Thyroid gland (tissue), 4 donors: ENCODE results near the gene NHSL1. TPM values are rescaled to one million over a fixed set of nuclear protein-coding genes. Genes with fewer than 3 reads are reported as not detected.

ENCODE experiments used
- DNase-seq, 2 donors: peaks; one replicate each; pipeline ENCODE4 v3.0.0-alpha.2; 2019
- H3K27ac ChIP-seq, 3 donors: fragments of 200-600 bp; sonication (generic); 1 replicate in 2 of 3; 2 replicates in 1 of 3; pipeline ENCODE4 v1.5.1; 2016 to 2019; ENCODE audit warnings: mild to moderate bottlenecking in 1 of 3, moderate library complexity in 1 of 3
- H3K27me3 ChIP-seq: fragments of 200-600 bp; sonication (generic); one replicate; pipeline ENCODE4 v1.5.1; 2019
- H3K36me3 ChIP-seq, 2 donors: fragments of 200-600 bp; sonication (generic); one replicate each; pipeline ENCODE4 v1.5.1; 2016 to 2019
- H3K4me1 ChIP-seq, 2 donors: fragments of 200-600 bp; sonication (generic); one replicate each; pipeline ENCODE4 v1.5.1; 2017 to 2019
- H3K4me3 ChIP-seq, 3 donors: fragments of 200-600 bp; sonication (generic); replicated peaks in 1 of 3; 1 replicate in 2 of 3; 2 replicates in 1 of 3; pipeline ENCODE4 v1.5.1; 2016; ENCODE audit warnings: mild to moderate bottlenecking in 1 of 3
- H3K9me3 ChIP-seq: fragments of 200-600 bp; sonication (generic); one replicate; pipeline ENCODE4 v1.5.1; 2017
- POLR2A ChIP-seq, 2 donors: fragments of 450-650 bp; IDR thresholded peaks; one replicate each; pipeline ENCODE4 v1.6.1; 2017; ENCODE audit warnings: antibody characterized with exemption in 2 of 2, mild to moderate bottlenecking in 2 of 2, moderate library complexity in 1 of 2
- WGBS, 2 donors: methylation state at CpG; one replicate each; pipeline ENCODE4 v1.1.5; 2017; 5-methylcytosine and 5-hydroxymethylcytosine counted together
- intact Hi-C: fragments of 100-400 bp; cut with DNase I; formaldehyde crosslinking; loops from one replicate; pipeline ENCODE4 v1.15.1; 2023
- total RNA-seq, 4 donors: library from RNA; depleted of rRNA; stranded (reverse); fragments of >200 nt; gene quantifications; one replicate each; pipeline ENCODE4 v1.2.3, GENCODE V29; 2016
- TF ChIP-seq, protein P1 (sequence below), 6 experiments: fragments of 200-600 bp in 3 of 6; fragments of 450-650 bp in 3 of 6; sonication (generic) in 3 of 6; IDR thresholded peaks; one replicate each; pipeline ENCODE4 v1.5.1; 2016 to 2019; ENCODE audit warnings: antibody characterized with exemption in 6 of 6, mild to moderate bottlenecking in 2 of 6, inconsistent platforms in 1 of 6, moderate library complexity in 1 of 6

The NHSL1 gene
- total RNA-seq, 4 donors from 2014 or later: 5.0 to 13.9 (median 8.6) TPM

DNA sequence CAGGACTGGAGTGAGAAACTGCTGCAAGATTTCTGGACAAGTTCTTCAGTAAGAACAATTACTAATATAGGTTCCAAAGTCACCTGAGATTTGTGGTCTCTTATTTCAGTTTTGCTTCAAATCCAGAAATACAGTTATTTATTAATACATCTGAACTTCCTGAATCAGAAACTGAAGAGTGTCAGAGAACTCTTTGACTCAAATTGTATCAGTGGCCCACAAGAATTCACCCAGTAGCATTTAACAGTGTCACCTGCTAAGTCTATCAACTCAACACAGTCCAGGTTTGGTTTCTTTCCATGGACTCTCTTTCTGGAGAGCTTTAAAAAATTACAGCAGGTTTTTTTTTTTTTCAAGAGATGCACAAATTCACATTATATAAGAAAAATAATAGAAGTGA is 18.8 kb upstream of the NHSL1 start:
- no peaks in the 10 kb centered on the region for H3K9me3 ChIP-seq
- no peak overlapping the region for H3K4me3 ChIP-seq
- TF ChIP-seq POLR2A (IDR thresholded peaks at IDR 0.05): no peak
- TF ChIP-seq, protein P1, sequence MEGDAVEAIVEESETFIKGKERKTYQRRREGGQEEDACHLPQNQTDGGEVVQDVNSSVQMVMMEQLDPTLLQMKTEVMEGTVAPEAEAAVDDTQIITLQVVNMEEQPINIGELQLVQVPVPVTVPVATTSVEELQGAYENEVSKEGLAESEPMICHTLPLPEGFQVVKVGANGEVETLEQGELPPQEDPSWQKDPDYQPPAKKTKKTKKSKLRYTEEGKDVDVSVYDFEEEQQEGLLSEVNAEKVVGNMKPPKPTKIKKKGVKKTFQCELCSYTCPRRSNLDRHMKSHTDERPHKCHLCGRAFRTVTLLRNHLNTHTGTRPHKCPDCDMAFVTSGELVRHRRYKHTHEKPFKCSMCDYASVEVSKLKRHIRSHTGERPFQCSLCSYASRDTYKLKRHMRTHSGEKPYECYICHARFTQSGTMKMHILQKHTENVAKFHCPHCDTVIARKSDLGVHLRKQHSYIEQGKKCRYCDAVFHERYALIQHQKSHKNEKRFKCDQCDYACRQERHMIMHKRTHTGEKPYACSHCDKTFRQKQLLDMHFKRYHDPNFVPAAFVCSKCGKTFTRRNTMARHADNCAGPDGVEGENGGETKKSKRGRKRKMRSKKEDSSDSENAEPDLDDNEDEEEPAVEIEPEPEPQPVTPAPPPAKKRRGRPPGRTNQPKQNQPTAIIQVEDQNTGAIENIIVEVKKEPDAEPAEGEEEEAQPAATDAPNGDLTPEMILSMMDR (IDR thresholded peaks at IDR 0.05): no peak
- no peaks in the 10 kb centered on the region for H3K4me1 ChIP-seq
- intact Hi-C loops: loop anchor here (5.0 kb wide), 1 partner anchor 401 kb away; no protein-coding TSS in a partner anchor
- H3K27me3 ChIP-seq: no peaks in the 10 kb centered on the region
- no peak overlapping the region for H3K27ac ChIP-seq
- no peak for DNase-seq
- H3K36me3 ChIP-seq: no peaks in the 10 kb centered on the region

DNA sequence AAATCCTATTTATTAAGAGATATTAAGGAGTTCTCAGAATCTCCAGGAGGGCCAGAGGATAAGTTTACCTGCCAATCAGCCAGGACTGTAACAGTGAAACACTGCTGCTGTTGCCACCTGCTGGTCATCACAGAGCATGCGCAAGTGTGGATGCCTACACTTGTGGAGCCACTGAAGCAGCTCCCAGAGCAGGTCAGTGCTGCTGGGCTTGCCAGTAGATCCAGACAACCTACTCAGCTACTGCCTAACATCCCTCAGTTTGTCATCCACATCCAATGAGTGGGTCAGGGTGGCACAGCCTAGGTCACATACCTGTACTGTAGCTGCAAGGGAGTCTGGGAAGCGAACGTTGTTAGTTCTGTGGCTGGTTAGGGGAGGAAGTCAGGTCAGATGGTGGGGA is 18.3 kb upstream of the NHSL1 start:
- no peaks in the 10 kb centered on the region for H3K4me1 ChIP-seq
- H3K36me3 ChIP-seq: no peaks in the 10 kb centered on the region
- no peak overlapping the region for H3K4me3 ChIP-seq
- WGBS, 2 donors: 72 to 74% methylated on average over 3 of the region's 3 CpGs
- no peaks in the 10 kb centered on the region for H3K27me3 ChIP-seq
- DNase-seq: peak; percentile 89 to 91
- intact Hi-C loops: loop anchor here (5.0 kb wide), 1 partner anchor 400 kb away; no protein-coding TSS in a partner anchor
- no peaks in the 10 kb centered on the region for H3K9me3 ChIP-seq
- TF ChIP-seq, protein P1 (IDR thresholded peaks at IDR 0.05): peak; percentile 19 to 70 (median 65)
- no peak for TF ChIP-seq POLR2A (IDR thresholded peaks at IDR 0.05)
- no peak overlapping the region for H3K27ac ChIP-seq

DNA sequence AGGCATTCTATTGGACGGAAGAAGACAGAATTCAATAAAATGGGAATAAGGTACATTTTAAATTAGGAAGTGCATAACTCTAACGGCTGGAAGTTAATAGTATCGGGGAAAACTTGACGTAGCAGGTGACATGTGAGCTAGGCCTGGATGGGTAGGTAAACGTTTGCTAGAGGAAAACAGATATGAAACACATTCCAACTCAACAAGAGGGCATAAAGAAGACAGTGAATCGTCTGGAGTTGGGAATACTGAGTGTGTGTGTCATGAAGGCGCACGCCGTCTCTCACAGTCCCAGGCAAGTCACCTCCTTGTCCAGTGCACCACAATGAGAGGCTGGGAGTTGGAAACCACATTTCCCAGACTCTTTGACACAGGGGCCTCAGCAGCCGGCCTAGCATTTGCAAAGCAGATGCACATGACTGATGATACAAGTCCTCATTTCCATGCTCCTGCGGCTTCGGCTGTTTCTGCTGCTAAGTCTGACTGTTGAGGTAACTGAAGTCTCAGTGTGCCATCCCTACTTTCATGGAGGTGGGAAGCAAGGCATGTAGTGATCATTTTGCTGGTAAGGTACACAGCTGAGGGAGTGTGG is 16.5 kb upstream of the NHSL1 start:
- DNase-seq: no peak
- intact Hi-C loops: loop anchor here (5.0 kb wide), 1 partner anchor 398 kb away; no protein-coding TSS in a partner anchor

DNA sequence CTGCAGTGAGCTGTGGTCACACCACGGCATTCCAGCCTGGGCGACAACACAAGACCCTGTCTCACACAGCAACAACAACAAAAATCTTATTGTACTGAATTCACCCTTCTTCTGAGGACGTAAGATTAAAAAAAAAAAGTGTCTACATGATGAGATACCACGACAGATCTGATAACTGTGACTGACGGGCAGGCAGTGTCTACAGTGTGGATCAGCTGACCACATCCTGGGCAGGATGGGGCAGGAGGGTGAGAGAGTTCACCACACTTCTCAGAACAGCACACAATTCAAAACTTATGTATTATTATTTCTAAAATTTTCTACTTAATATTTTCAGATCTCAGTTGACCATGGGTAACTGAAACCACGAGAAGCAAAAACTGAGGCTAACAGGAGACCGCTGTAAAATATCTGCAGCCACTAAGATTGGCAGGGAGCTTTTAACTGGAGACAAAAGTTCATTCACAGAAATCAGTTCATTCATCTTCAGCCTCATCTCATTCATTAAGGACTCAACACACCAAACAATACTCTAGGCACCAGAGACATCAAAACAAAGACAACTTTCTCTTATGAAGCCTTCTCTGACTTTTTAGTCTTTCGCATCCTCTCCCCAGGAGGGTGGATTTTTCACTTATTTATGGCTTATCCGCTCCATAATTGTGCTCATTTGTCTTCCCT is 15.7 kb upstream of the NHSL1 start:
- no peak for TF ChIP-seq POLR2A (IDR thresholded peaks at IDR 0.05)
- TF ChIP-seq, protein P1 (IDR thresholded peaks at IDR 0.05): no peak
- intact Hi-C loops: loop anchor here (5.0 kb wide), 1 partner anchor 398 kb away; no protein-coding TSS in a partner anchor
- Histone ChIP-seq H3K9me3 (no peaks in the 10 kb centered on the region), H3K27me3 (no peaks in the 10 kb centered on the region), H3K27ac (no peak overlapping the region), H3K4me3 (no peak overlapping the region), H3K36me3 (no peaks in the 10 kb centered on the region), H3K4me1 (no peaks in the 10 kb centered on the region)
- DNase-seq: no peak
- 91 to 93% methylated on average over 9 of the region's 9 CpGs for WGBS, 2 donors

More for the DNA sequence above, 16.5 kb upstream of the NHSL1 start:
- H3K4me3 ChIP-seq: no peak overlapping the region
- no peaks in the 10 kb centered on the region for H3K4me1 ChIP-seq
- no peaks in the 10 kb centered on the region for H3K36me3 ChIP-seq
- WGBS, 2 donors: 83 to 89% methylated on average over 12 of the region's 12 CpGs
- no peak overlapping the region for H3K27ac ChIP-seq
- TF ChIP-seq POLR2A (IDR thresholded peaks at IDR 0.05): no peak
- TF ChIP-seq, protein P1 (IDR thresholded peaks at IDR 0.05): no peak
- no peaks in the 10 kb centered on the region for H3K27me3 ChIP-seq
- no peaks in the 10 kb centered on the region for H3K9me3 ChIP-seq

DNA sequence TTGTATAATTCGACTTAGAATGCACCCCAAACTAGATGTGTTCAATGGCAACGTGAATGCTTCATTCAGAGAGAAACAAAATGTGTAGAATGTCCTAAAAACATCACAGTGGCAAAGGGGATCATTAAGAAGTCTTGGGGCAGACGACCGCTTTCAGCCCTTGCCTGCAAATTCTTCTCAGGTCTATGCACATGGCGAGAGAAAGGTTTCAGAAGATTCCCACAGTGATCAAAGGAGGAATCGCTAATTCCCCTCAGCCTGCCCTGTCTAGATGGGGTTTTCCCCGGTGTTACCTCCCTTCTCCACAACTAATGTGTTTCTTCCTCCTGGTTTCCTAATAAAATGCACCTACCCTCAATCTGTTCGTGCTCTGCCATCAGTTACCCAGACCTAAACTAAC is 13.3 kb upstream of the NHSL1 start:
- no peak for DNase-seq
- no peaks in the 10 kb centered on the region for H3K27me3 ChIP-seq
- TF ChIP-seq POLR2A (IDR thresholded peaks at IDR 0.05): no peak
- TF ChIP-seq, protein P1 (IDR thresholded peaks at IDR 0.05): no peak
- H3K4me3 ChIP-seq: no peak overlapping the region
- no peaks in the 10 kb centered on the region for H3K4me1 ChIP-seq
- intact Hi-C loops: loop anchor here (2.0 kb wide), 1 partner anchor 82 kb away; no protein-coding TSS in a partner anchor
- no peak overlapping the region for H3K27ac ChIP-seq
- H3K36me3 ChIP-seq: no peaks in the 10 kb centered on the region
- 72 to 78% methylated on average over 8 of the region's 8 CpGs for WGBS, 2 donors
- no peaks in the 10 kb centered on the region for H3K9me3 ChIP-seq
